ENCODE measurements around the gene EIF3D. TPM values are rescaled to one million over a fixed set of nuclear protein-coding genes. Genes with fewer than 3 reads are reported as not detected.

EIF3D gene
- total RNA-seq, 1 donor from 2014 or later: 164 TPM

- Mint-ChIP-seq H3K27me3 (no peaks in the 10 kb centered on the region), H3K27ac (no peak overlapping the region), H3K4me1 (ENCODE audit: low read depth) (peaks cover 13% of the 10 kb centered on the region), H3K4me3 (ENCODE audit: low read depth) (no peak overlapping the region), H3K9me3 (ENCODE audit: low read depth) (no peaks in the 10 kb centered on the region), H3K36me3 (ENCODE audit: insufficient read depth) (no peaks in the 10 kb centered on the region)
- TF ChIP-seq CTCF (IDR thresholded peaks at IDR 0.05; ENCODE audit: unreplicated experiment): no peak
- no peak for DNase-seq (ENCODE audit: low spot score, unreplicated experiment)
These were observed 64.2 kb downstream of the EIF3D start for GRCh38 chr22:36464715-36465231.

GRCh38 chr22:36463783-36464184 is 65.2 kb downstream of the EIF3D start:
- Mint-ChIP-seq H3K27me3 (no peaks in the 10 kb centered on the region), H3K4me3 (ENCODE audit: low read depth) (no peak overlapping the region), H3K36me3 (ENCODE audit: insufficient read depth) (no peaks in the 10 kb centered on the region), H3K4me1 (ENCODE audit: low read depth) (peaks cover 20% of the 10 kb centered on the region), H3K9me3 (ENCODE audit: low read depth) (no peaks in the 10 kb centered on the region), H3K27ac (no peak overlapping the region)
- DNase-seq (ENCODE audit: low spot score, unreplicated experiment): no peak
- no peak for TF ChIP-seq CTCF (IDR thresholded peaks at IDR 0.05; ENCODE audit: unreplicated experiment)

GRCh38 chr22:36461665-36462649 is 67.0 kb downstream of the EIF3D start:
- no peaks in the 10 kb centered on the region for H3K36me3 Mint-ChIP-seq (ENCODE audit: insufficient read depth)
- no peaks in the 10 kb centered on the region for H3K27me3 Mint-ChIP-seq
- peak; percentile 35 for DNase-seq (ENCODE audit: low spot score, unreplicated experiment)
- no peak for TF ChIP-seq CTCF (IDR thresholded peaks at IDR 0.05; ENCODE audit: unreplicated experiment)
- peaks cover 20% of the 10 kb centered on the region for H3K4me1 Mint-ChIP-seq (ENCODE audit: low read depth)
- H3K9me3 Mint-ChIP-seq (ENCODE audit: low read depth): no peaks in the 10 kb centered on the region
- peak overlapping the region; percentile 97 for H3K27ac Mint-ChIP-seq
- H3K4me3 Mint-ChIP-seq (ENCODE audit: low read depth): no peak overlapping the region

Other genes starting within 250 kb of the EIF3D start
- 299 and 306 TPM in 2 replicates for gene MYH9, start 141.2 kb downstream of the EIF3D start, total RNA-seq
- gene TXN2, start 47.5 kb downstream of the EIF3D start, total RNA-seq: 55.0 and 59.6 TPM in 2 replicates
- gene FOXRED2, start 22.1 kb downstream of the EIF3D start, total RNA-seq: 22.7 and 23.5 TPM in 2 replicates
- not detected in 2 replicates for gene CACNG2, start 174.6 kb upstream of the EIF3D start, total RNA-seq
- 52.3 and 57.7 TPM in 2 replicates for gene IFT27, start 247.0 kb upstream of the EIF3D start, total RNA-seq

Data from progenitor cell of endocrine pancreas (in vitro differentiated cells).